Activated CD4-positive, alpha-beta T cell treated with anti-CD3 and anti-CD28 coated beads for 36 hours (primary cell): ENCODE data around the gene KCNN4. TPM values are rescaled to one million over a fixed set of nuclear protein-coding genes. Genes with fewer than 3 reads are reported as not detected.
A peak's percentile ranks its signal among the peaks of the same experiment; 100 is the strongest.
"Not testable (repeated sequence)": the region's sequence is repeated elsewhere in the genome, so short reads cannot be mapped to it uniquely, and the experiment has no call there.

Experiments
- ATAC-seq: fragments of 200-7000 bp; cut with Tn5 transposase; one replicate; pipeline ENCODE4 v1.10.0; 2021; ENCODE audit warnings: mild to moderate bottlenecking, moderate library complexity
- CTCF ChIA-PET: fragments of 350-600 bp; sonication (Branson Sonifier 250); formaldehyde crosslinking; loops from one replicate; lab custom pipeline; 2021; ENCODE audit warnings: antibody characterized with exemption; lab: Charles Lee
- POLR2A ChIA-PET: fragments of 350-600 bp; sonication (Branson Sonifier 250); formaldehyde crosslinking; loops from one replicate; lab custom pipeline; 2021; ENCODE audit warnings: antibody characterized with exemption, inconsistent platforms; lab: Charles Lee
- DNase-seq: peaks from one replicate; pipeline ENCODE4 v3.0.0-alpha.2; 2020
- H3K27ac Mint-ChIP-seq: one replicate; pipeline ENCODE4 v1.8.0; 2021; ENCODE audit warnings: mixed read lengths
- H3K27me3 Mint-ChIP-seq: one replicate; pipeline ENCODE4 v1.8.0; 2021; ENCODE audit warnings: mixed read lengths
- H3K36me3 Mint-ChIP-seq: one replicate; pipeline ENCODE4 v1.8.0; 2021; ENCODE audit warnings: low read depth, mixed read lengths
- H3K4me1 Mint-ChIP-seq: one replicate; pipeline ENCODE4 v1.8.0; 2021; ENCODE audit warnings: mixed read lengths
- H3K4me3 Mint-ChIP-seq: one replicate; pipeline ENCODE4 v1.8.0; 2021; ENCODE audit warnings: mild to moderate bottlenecking, moderate library complexity, mixed read lengths
- H3K9me3 Mint-ChIP-seq: one replicate; pipeline ENCODE4 v1.8.0; 2021; ENCODE audit warnings: low read depth, mixed read lengths
- intact Hi-C, 2 experiments: fragments of 100-400 bp; cut with DNase I in 1 of 2; cut with micrococcal nuclease in 1 of 2; formaldehyde crosslinking; loops; one replicate each; pipeline versions ENCODE4 v1.14.2 to v1.15.1; 2022 to 2024; cut with DNase I, micrococcal nuclease
- total RNA-seq, 2 experiments: library from RNA; stranded (reverse); gene quantifications; one replicate each; pipeline ENCODE4 v1.2.3, GENCODE V29; 2021

The KCNN4 gene
- total RNA-seq, 2 experiments from 2014 or later: 103 to 110 TPM

- ATAC-seq (peak; percentile 81), DNase-seq (peak; percentile 92)
- peak overlapping the region; percentile 97 for H3K27ac Mint-ChIP-seq
- POLR2A ChIA-PET: interaction anchor here (0.5 to 3.3 kb wide), 7 partner anchors 11 to 330 kb away, joined by 3 to 41 read pairs (median 7); partner anchors contain the start of genes KCNN4 and SMG9
- H3K4me1 Mint-ChIP-seq: peaks cover 71% of the 10 kb centered on the region
- CTCF ChIA-PET: interaction anchor here (0.6 to 6.9 kb wide), 20 partner anchors 11 to 245 kb away, joined by 3 to 94 read pairs (median 6); partner anchors contain the start of genes IRGQ, KCNN4, PLAUR and SMG9
- no peaks in the 10 kb centered on the region for H3K27me3 Mint-ChIP-seq
- H3K36me3 Mint-ChIP-seq: peaks cover 64% of the 10 kb centered on the region
- intact Hi-C loops: loop anchor here (1.0 to 5.0 kb wide), 9 partner anchors 11 to 1688 kb away; partner anchors contain the start of genes SMG9 (in 2 of the 2) and ZNF574 (in 1 of the 2)
- H3K4me3 Mint-ChIP-seq: peak overlapping the region; percentile 47
- H3K9me3 Mint-ChIP-seq: no peaks in the 10 kb centered on the region
Observed at GRCh38 chr19:43765109-43765876, 15.5 kb downstream of the KCNN4 start.

DNA sequence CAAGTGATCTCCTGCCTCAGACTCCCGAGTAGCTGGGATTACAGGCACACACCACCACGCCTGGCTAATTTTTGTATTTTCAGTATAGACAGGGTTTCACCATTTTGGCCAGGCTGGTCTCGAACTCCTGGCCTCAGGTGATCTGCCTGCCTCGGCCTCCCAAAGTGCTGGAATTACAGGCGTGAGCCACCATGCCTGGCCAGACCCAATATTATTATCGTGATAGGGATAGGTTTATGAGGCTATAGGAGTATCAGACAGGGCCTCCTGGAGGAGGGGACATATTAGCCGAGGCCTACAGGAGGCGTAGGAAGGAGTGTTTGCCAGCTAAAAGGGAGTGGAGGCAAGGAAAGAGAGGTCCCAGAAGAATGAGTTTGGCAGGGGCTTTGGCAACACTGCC lies 16.1 kb downstream of the KCNN4 start:
- Mint-ChIP-seq H3K4me3 (peak overlapping the region; percentile 47), H3K36me3 (peaks cover 58% of the 10 kb centered on the region), H3K27ac (peak overlapping the region; percentile 97), H3K4me1 (peaks cover 70% of the 10 kb centered on the region)
- POLR2A ChIA-PET: interaction anchor here (0.5 to 3.3 kb wide), 6 partner anchors 10 to 329 kb away, joined by 3 to 41 read pairs (median 6); partner anchors contain the start of genes KCNN4 and SMG9
- not testable (repeated sequence) for DNase-seq, ATAC-seq, H3K9me3 Mint-ChIP-seq, H3K27me3 Mint-ChIP-seq
- CTCF ChIA-PET: interaction anchor here (0.8 to 6.9 kb wide), 13 partner anchors 10 to 245 kb away, joined by 3 to 94 read pairs (median 8); partner anchors contain the start of genes IRGQ, KCNN4, PLAUR and SMG9
- intact Hi-C loops: loop anchor here (1.0 to 5.0 kb wide), 9 partner anchors 10 to 1687 kb away; partner anchors contain the start of genes SMG9 (in 2 of the 2) and ZNF574 (in 1 of the 2)

DNA sequence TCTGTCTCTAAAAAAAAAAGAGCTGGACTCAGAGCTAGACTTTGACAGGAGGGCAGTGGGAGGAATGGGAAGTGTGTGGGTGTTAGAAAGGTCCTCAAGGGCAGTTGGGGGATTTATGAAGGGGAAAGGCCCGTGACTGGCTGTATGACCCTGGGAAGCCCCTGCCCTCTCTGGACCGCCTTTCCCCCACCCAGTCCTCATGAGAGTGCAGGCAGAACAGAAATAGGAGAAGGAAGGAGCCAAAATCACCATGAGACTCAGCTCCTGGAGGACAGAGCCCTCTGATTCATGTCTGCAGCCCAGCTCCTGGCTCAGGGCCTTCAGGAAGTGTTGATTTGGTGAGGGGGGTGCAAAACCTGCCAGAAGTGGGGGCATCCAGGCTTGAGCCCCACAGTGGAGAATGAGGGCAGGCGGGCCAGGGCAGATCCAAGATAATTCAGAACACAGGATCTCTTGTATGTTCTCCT lies 17.3 kb downstream of the KCNN4 start:
- peak; percentile 36 for DNase-seq
- POLR2A ChIA-PET: interaction anchor here (0.6 to 0.8 kb wide), 2 partner anchors 10 to 245 kb away, joined by 3 read pairs; no protein-coding TSS in a partner anchor
- H3K27ac Mint-ChIP-seq: peak overlapping the region; percentile 86
- H3K27me3 Mint-ChIP-seq: no peaks in the 10 kb centered on the region
- H3K36me3 Mint-ChIP-seq: peaks cover 46% of the 10 kb centered on the region
- ATAC-seq: no peak
- intact Hi-C loops: no loop called here
- H3K4me3 Mint-ChIP-seq: peak overlapping the region; percentile 7
- no peaks in the 10 kb centered on the region for H3K9me3 Mint-ChIP-seq
- CTCF ChIA-PET: interaction anchor here (0.7 to 6.9 kb wide), 6 partner anchors 9 to 62 kb away, joined by 3 to 94 read pairs (median 6); partner anchors contain the start of gene SMG9
- H3K4me1 Mint-ChIP-seq: peaks cover 73% of the 10 kb centered on the region

DNA sequence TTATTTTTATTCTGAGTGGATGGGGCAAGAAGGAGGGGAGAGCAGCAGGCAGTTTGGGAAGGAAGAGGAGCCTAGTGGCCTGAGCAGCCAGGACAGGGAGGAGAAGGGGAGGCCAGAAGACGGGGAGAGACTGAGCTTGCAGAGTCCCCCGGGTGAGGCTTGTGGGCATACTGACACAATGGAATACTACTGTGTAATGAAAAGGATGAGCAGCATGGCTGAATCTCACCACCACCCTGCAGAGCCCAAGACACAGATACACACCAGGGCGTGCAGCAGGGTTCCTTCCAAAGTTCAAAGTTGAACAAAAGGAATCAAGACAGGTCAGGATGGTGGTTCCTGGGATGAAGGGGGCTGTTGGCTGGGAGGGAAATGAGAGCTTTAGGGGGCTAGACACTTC lies 18.0 kb downstream of the KCNN4 start:
- ATAC-seq (no peak), DNase-seq (no peak)
- H3K36me3 Mint-ChIP-seq: peaks cover 44% of the 10 kb centered on the region
- ChIA-PET POLR2A (no interaction called here), CTCF (interaction anchor here (0.7 to 6.9 kb wide), 9 partner anchors 9 to 94 kb away, joined by 3 to 94 read pairs (median 5); partner anchors contain the start of gene SMG9)
- peaks cover 73% of the 10 kb centered on the region for H3K4me1 Mint-ChIP-seq
- H3K4me3 Mint-ChIP-seq: no peak overlapping the region
- H3K27ac Mint-ChIP-seq: peak overlapping the region; percentile 77
- intact Hi-C loops: no loop called here
- H3K27me3 Mint-ChIP-seq: no peaks in the 10 kb centered on the region
- H3K9me3 Mint-ChIP-seq: no peaks in the 10 kb centered on the region

- Mint-ChIP-seq H3K9me3 (no peaks in the 10 kb centered on the region), H3K4me1 (peaks cover 73% of the 10 kb centered on the region), H3K27ac (no peak overlapping the region), H3K4me3 (no peak overlapping the region), H3K27me3 (no peaks in the 10 kb centered on the region), H3K36me3 (peaks cover 41% of the 10 kb centered on the region)
- POLR2A ChIA-PET: no interaction called here
- DNase-seq (no peak), ATAC-seq (no peak)
- intact Hi-C loops: no loop called here
- CTCF ChIA-PET: interaction anchor here (1.5 kb wide), 1 partner anchor 9 kb away, joined by 5 read pairs; no protein-coding TSS in a partner anchor
Observed at GRCh38 chr19:43760941-43761340, 19.8 kb downstream of the KCNN4 start.

- no peak overlapping the region for H3K4me3 Mint-ChIP-seq
- H3K9me3 Mint-ChIP-seq: no peaks in the 10 kb centered on the region
- DNase-seq (no peak), ATAC-seq (no peak)
- H3K27ac Mint-ChIP-seq: peak overlapping the region; percentile 38
- no peaks in the 10 kb centered on the region for H3K27me3 Mint-ChIP-seq
- H3K4me1 Mint-ChIP-seq: peaks cover 63% of the 10 kb centered on the region
- intact Hi-C loops: no loop called here
- H3K36me3 Mint-ChIP-seq: peaks cover 45% of the 10 kb centered on the region
- ChIA-PET POLR2A (no interaction called here), CTCF (interaction anchor here (1.6 kb wide), 1 partner anchor 14 kb away, joined by 5 read pairs; no protein-coding TSS in a partner anchor)
Observed at GRCh38 chr19:43759515-43759914, 21.3 kb downstream of the KCNN4 start.

DNA sequence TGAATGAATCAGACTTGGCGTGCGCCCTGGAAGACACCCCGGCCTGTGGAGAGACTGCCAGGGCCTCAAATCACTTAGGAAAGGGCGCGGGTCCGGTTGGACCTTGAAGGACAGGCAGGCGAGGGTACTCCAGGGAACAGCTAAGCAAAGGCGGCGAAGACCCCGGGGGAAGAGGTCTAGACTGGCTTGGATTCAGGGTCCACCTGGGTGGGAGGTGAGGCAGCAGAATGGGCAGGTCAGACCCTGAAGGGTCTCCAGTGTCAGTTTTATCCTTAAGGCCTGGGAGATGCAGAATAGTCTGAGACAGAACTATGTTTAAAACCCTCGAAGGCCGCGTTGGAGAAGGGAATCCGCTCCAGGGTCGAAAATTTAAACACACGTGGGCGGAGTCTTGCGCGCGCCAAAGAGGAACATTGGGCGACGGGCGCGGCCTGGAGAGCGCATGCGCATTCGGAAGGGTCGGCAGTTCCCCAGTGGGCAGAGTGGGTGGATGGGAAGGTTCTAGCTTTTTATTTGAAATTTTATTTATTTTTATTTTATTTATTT lies 25.4 kb downstream of the KCNN4 start:
- CTCF ChIA-PET: interaction anchor here (0.8 to 7.8 kb wide), 9 partner anchors 10 to 159 kb away, joined by 3 to 94 read pairs (median 6); partner anchors contain the start of genes IRGQ, KCNN4 and ZNF576
- POLR2A ChIA-PET: interaction anchor here (1.0 to 4.2 kb wide), 4 partner anchors 11 to 87 kb away, joined by 3 to 41 read pairs (median 16); partner anchors contain the start of gene KCNN4
- no peak for ATAC-seq
- intact Hi-C loops: loop anchor here in 1 of 2 experiments (2.0 kb wide), 2 partner anchors 71 to 993 kb away; partner anchors contain the start of genes BCL3 and ZNF283
- peak overlapping the region; percentile 99 for H3K4me3 Mint-ChIP-seq
- H3K36me3 Mint-ChIP-seq: peaks cover 50% of the 10 kb centered on the region
- H3K4me1 Mint-ChIP-seq: peaks cover 66% of the 10 kb centered on the region
- DNase-seq: peak; percentile 89
- H3K9me3 Mint-ChIP-seq: no peaks in the 10 kb centered on the region
- H3K27ac Mint-ChIP-seq: peak overlapping the region; percentile 99
- H3K27me3 Mint-ChIP-seq: no peaks in the 10 kb centered on the region

DNA sequence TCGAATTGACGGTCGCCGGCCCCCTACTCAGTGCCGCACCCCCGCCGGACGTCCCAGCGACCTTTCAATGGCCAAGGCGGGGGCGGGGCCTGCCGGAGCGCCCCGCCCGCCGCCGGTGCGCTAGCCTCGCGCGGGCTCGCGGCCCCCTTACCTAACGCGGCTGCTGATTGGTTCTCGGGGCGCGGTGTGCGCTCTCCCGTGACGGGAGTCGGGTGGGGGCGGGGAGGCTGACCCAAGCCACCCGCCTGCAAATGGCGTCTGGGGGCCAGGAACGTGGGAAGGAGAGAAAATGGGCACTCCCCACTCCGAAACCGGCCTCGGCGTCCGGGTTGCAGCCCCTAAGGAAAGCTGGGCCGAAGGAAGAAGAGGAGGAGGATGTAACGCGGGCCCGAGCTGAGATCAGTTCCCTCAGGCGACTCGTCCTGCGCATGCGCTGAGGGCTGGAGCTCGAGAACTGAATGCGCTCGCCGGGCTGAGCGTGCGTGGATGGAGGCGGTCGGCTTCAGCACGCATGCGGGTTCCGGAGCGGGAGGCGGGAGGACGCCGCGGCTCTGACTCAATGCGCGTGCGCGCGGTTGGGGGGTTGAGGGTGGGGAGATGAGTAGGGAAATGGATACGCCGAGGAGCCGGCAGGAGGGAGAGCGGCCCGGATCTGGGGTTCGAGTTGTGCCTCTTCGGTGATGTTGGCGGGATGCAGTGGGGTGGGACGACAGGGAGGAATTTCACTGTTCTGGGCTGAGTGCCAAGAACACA lies 26.1 kb downstream of the KCNN4 start, which contains the start of gene SMG9:
SMG9 (minus strand) TSS at position 460 of the 753 bp plus-strand sequence. CDS start 4,221 bp downstream, outside the sequence.
- peak within 1 kb of the TSS; percentile 99 for H3K27ac Mint-ChIP-seq
- peaks cover 69% of the 10 kb centered on the region for H3K4me1 Mint-ChIP-seq
- ATAC-seq: peak; percentile 75
- H3K27me3 Mint-ChIP-seq: no peaks in the 10 kb centered on the region
- H3K36me3 Mint-ChIP-seq: peaks cover 55% of the 10 kb centered on the region
- ChIA-PET CTCF (interaction anchor here (0.8 to 7.8 kb wide), 8 partner anchors 9 to 159 kb away, joined by 3 to 94 read pairs (median 6); partner anchors contain the start of genes IRGQ and ZNF576), POLR2A (interaction anchor here (1.0 to 4.2 kb wide), 6 partner anchors 11 to 86 kb away, joined by 3 to 41 read pairs (median 10); partner anchors contain the start of gene KCNN4)
- DNase-seq: peak; percentile 99
- peak within 1 kb of the TSS; percentile 99 for H3K4me3 Mint-ChIP-seq
- H3K9me3 Mint-ChIP-seq: no peaks in the 10 kb centered on the region
- intact Hi-C loops: loop anchor here (1.0 to 5.0 kb wide), 12 partner anchors 11 to 1797 kb away; partner anchors contain the start of genes BCL3 (in 1 of the 2), IRGQ (in 1 of the 2), PINLYP (in 1 of the 2) and RABAC1 (in 1 of the 2)

GRCh38 chr19:43754253-43754502 lies 26.6 kb downstream of the KCNN4 start:
- intact Hi-C loops: loop anchor here (1.0 to 5.0 kb wide), 12 partner anchors 11 to 1797 kb away; partner anchors contain the start of genes BCL3 (in 1 of the 2), IRGQ (in 1 of the 2), PINLYP (in 1 of the 2) and RABAC1 (in 1 of the 2)
- Mint-ChIP-seq H3K4me3 (peak overlapping the region; percentile 99), H3K4me1 (peaks cover 65% of the 10 kb centered on the region), H3K27ac (peak overlapping the region; percentile 99), H3K36me3 (peaks cover 55% of the 10 kb centered on the region), H3K9me3 (no peaks in the 10 kb centered on the region), H3K27me3 (no peaks in the 10 kb centered on the region)
- POLR2A ChIA-PET: interaction anchor here (0.5 to 4.2 kb wide), 9 partner anchors 9 to 333 kb away, joined by 3 to 41 read pairs (median 6); partner anchors contain the start of gene KCNN4
- ATAC-seq (no peak), DNase-seq (no peak)
- CTCF ChIA-PET: interaction anchor here (0.9 to 7.8 kb wide), 8 partner anchors 8 to 86 kb away, joined by 3 to 94 read pairs (median 6); no protein-coding TSS in a partner anchor
